Measurements from ENCODE around the gene BRINP2.
A peak's percentile ranks its signal among the peaks of the same experiment; 100 is the strongest.

The BRINP2 gene

GRCh38 chr1:177145106-177146070 lies 25.4 kb upstream of the BRINP2 start:
- Mint-ChIP-seq H3K4me1 (no peaks in the 10 kb centered on the region), H3K9me3 (no peaks in the 10 kb centered on the region), H3K27ac (no peak overlapping the region), H3K4me3 (no peak overlapping the region), H3K27me3 (no peaks in the 10 kb centered on the region), H3K36me3 (ENCODE audit: low read depth) (no peaks in the 10 kb centered on the region)
- ATAC-seq (no peak), DNase-seq (no peak)

- no peak overlapping the region for H3K4me3 Mint-ChIP-seq
- ATAC-seq (no peak), DNase-seq (no peak)
- H3K4me1 Mint-ChIP-seq = no peaks in the 10 kb centered on the region
- H3K36me3 Mint-ChIP-seq (ENCODE audit: low read depth) = no peaks in the 10 kb centered on the region
- H3K27ac Mint-ChIP-seq = no peak overlapping the region
- H3K9me3 Mint-ChIP-seq = peaks cover 4% of the 10 kb centered on the region
- no peaks in the 10 kb centered on the region for H3K27me3 Mint-ChIP-seq
Measured at GRCh38 chr1:177146499-177146898, 24.3 kb upstream of the BRINP2 start.

- Mint-ChIP-seq H3K36me3 (ENCODE audit: low read depth) (peaks cover 6% of the 10 kb centered on the region), H3K27me3 (peaks cover 28% of the 10 kb centered on the region), H3K4me1 (no peaks in the 10 kb centered on the region), H3K27ac (no peak overlapping the region), H3K9me3 (peaks cover 3% of the 10 kb centered on the region), H3K4me3 (no peak overlapping the region)
- DNase-seq = no peak
- ATAC-seq = no peak
Measured at GRCh38 chr1:177162243-177162642, 8.5 kb upstream of the BRINP2 start.

- H3K4me1 Mint-ChIP-seq = no peaks in the 10 kb centered on the region
- peaks cover 28% of the 10 kb centered on the region for H3K27me3 Mint-ChIP-seq
- ATAC-seq (no peak), DNase-seq (no peak)
- H3K36me3 Mint-ChIP-seq (ENCODE audit: low read depth) = peaks cover 6% of the 10 kb centered on the region
- no peaks in the 10 kb centered on the region for H3K9me3 Mint-ChIP-seq
- no peak overlapping the region for H3K27ac Mint-ChIP-seq
- no peak overlapping the region for H3K4me3 Mint-ChIP-seq
Measured at GRCh38 chr1:177163844-177164379, 6.8 kb upstream of the BRINP2 start.

DNA sequence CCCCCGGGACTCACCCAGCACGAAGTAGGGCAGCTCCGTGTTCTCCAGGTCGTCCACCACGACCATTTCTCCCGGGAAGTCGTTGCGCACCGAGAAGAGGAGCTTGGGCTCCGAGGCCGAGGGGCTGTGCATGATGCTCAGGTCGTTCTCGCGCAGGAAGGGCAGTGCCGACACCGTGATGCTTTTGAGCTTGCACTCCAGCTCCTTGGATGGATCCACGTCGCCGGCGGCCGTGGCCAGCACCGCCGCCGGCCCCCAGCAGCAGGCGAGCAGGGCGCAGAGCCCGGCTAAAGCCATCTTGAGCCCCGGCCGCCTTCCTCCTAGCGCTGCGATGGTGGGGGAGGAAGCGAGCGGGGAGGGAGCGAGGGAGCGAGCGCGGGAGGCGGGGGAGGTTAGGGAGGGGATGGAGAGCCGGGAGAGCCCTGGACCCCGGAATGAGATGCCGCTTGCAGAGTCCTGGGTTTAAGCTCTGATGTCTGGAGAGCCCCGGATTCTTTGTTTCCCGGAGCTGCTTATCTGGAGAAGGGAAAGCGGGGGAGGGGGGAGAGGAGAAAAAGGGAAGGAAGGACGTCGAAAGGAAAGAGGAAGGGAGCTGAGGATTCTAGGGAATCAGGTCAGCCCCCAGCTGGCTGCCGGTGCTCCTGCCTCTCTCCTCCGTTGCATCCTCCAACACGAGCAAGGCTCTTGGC lies 6.2 kb upstream of the BRINP2 start, which contains the start of gene ASTN1:
ASTN1 (minus strand) TSS at position 333 of the 689 bp plus-strand sequence; CDS start at position 297, 36 bp downstream.
- no peaks in the 10 kb centered on the region for H3K9me3 Mint-ChIP-seq
- H3K27ac Mint-ChIP-seq = no peak within 1 kb of the TSS
- peaks cover 28% of the 10 kb centered on the region for H3K27me3 Mint-ChIP-seq
- no peak within 1 kb of the TSS for H3K4me3 Mint-ChIP-seq
- DNase-seq (no peak), ATAC-seq (no peak)
- no peaks in the 10 kb centered on the region for H3K4me1 Mint-ChIP-seq
- peaks cover 6% of the 10 kb centered on the region for H3K36me3 Mint-ChIP-seq (ENCODE audit: low read depth)

GRCh38 chr1:177165069-177165439 lies 5.7 kb upstream of the BRINP2 start:
- Mint-ChIP-seq H3K27me3 (peaks cover 28% of the 10 kb centered on the region), H3K4me3 (no peak overlapping the region), H3K36me3 (ENCODE audit: low read depth) (peaks cover 6% of the 10 kb centered on the region), H3K4me1 (no peaks in the 10 kb centered on the region), H3K9me3 (no peaks in the 10 kb centered on the region), H3K27ac (no peak overlapping the region)
- no peak for ATAC-seq
- DNase-seq = no peak

- Mint-ChIP-seq H3K4me1 (no peaks in the 10 kb centered on the region), H3K36me3 (ENCODE audit: low read depth) (no peaks in the 10 kb centered on the region), H3K4me3 (no peak overlapping the region), H3K9me3 (no peaks in the 10 kb centered on the region), H3K27ac (no peak overlapping the region), H3K27me3 (peaks cover 3% of the 10 kb centered on the region)
- ATAC-seq (no peak), DNase-seq (no peak)
Measured at GRCh38 chr1:177171536-177172123, 872 bp downstream of the BRINP2 start.

DNA sequence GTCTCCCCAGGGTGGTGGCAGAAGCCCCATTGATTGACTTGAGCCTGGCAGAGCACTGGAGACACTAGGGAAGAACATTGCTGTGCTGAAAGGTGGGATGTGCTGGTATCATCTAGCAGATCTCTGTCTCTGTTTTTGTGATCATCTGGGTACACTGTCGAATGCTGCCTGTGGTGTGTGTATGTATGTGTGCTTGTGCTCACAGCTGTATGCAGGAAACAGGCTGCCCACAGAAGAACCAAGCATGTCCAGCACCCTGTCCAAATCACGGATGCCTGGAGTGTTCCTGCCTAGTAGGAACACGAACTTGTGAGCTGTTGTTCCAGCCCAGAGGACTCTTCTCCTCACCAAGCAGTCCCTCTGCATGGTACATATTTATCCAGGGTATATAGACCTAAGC lies 1.5 kb downstream of the BRINP2 start:
- DNase-seq = no peak
- Mint-ChIP-seq H3K4me3 (no peak overlapping the region), H3K36me3 (ENCODE audit: low read depth) (no peaks in the 10 kb centered on the region), H3K9me3 (no peaks in the 10 kb centered on the region), H3K27me3 (peaks cover 4% of the 10 kb centered on the region), H3K27ac (no peak overlapping the region), H3K4me1 (no peaks in the 10 kb centered on the region)
- ATAC-seq = no peak

DNA sequence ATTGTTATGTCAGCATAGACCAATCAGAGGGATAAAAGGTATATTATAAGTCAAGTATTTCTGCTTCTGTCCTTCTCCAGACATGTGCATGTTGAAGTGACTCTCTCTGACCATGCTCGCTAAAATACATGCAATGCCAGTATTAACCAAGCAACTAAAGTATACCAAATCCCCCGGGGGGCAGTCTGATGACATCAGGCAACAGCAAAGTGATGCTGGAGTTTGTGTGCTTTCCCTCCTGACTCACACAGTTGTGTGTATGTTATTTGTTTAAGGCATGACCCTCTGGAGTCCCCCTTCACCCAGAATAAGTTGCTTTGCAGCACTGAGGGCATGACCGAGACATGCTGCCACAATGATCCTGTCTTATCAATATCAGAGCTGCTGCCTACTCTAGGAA lies 2.1 kb downstream of the BRINP2 start:
- no peak overlapping the region for H3K27ac Mint-ChIP-seq
- no peaks in the 10 kb centered on the region for H3K4me1 Mint-ChIP-seq
- DNase-seq = no peak
- H3K36me3 Mint-ChIP-seq (ENCODE audit: low read depth) = no peaks in the 10 kb centered on the region
- no peak overlapping the region for H3K4me3 Mint-ChIP-seq
- no peaks in the 10 kb centered on the region for H3K9me3 Mint-ChIP-seq
- ATAC-seq = no peak
- H3K27me3 Mint-ChIP-seq = peaks cover 7% of the 10 kb centered on the region

DNA sequence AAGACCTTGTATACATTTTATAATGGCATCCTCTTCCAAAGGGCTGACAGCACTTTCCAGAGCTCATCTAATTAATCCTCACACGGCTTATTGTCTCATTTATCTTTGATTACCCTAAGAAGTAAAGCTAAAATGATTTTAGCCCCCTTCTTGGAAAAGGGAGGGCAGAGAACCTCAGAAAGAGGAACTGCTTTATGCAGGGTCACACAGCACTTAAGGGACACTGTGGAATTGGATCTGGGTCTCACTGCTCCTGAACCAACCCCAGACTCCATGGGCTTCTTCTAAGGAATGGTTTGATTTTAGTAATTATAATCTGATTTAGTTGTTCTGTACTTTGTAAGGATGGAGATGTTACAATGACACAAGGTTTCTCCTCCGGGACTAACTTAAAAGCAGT lies 3.2 kb downstream of the BRINP2 start:
- ATAC-seq (no peak), DNase-seq (no peak)
- no peak overlapping the region for H3K27ac Mint-ChIP-seq
- no peaks in the 10 kb centered on the region for H3K4me1 Mint-ChIP-seq
- H3K9me3 Mint-ChIP-seq = peaks cover 4% of the 10 kb centered on the region
- H3K27me3 Mint-ChIP-seq = peaks cover 7% of the 10 kb centered on the region
- H3K36me3 Mint-ChIP-seq (ENCODE audit: low read depth) = no peaks in the 10 kb centered on the region
- H3K4me3 Mint-ChIP-seq = no peak overlapping the region

DNA sequence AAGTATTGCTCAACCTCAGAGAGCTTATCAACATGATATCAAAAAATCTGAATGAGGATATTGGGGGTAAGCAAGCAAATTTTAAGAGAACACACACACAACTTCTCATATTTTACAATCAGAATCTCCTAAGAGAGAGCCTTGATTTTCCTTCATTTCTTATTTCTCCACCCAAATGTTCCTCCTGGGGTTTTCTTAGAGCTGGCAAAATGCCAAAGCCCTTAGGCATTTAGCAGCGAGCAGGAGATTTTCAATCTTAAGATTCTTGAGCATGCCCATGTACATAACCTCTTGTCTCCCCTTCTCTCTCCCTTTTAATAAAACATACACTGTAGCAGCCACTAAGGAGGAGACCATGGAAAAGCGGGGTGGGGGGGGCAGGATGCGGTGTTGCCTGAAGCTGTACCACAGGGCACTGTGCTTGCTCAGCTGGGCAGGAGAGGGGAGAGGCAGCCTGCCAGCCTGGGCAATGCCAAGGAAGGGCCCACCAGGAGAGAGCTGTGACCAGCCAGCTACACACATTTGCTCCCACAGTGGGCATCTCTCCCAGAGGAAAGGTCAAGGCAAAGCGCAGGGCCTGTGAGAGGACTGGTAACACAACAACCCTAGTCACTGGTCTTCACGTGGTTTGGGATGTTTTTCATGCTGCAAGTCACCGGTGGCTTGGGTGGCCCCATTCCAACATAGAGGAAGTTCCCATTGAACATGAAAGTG lies 4.3 kb downstream of the BRINP2 start:
- Mint-ChIP-seq H3K27me3 (peaks cover 8% of the 10 kb centered on the region), H3K9me3 (peaks cover 4% of the 10 kb centered on the region), H3K4me1 (no peaks in the 10 kb centered on the region), H3K27ac (no peak overlapping the region), H3K36me3 (ENCODE audit: low read depth) (no peaks in the 10 kb centered on the region), H3K4me3 (no peak overlapping the region)
- DNase-seq = no peak
- ATAC-seq = no peak

- Mint-ChIP-seq H3K4me1 (peaks cover 8% of the 10 kb centered on the region), H3K9me3 (peaks cover 4% of the 10 kb centered on the region), H3K4me3 (no peak overlapping the region), H3K27me3 (peaks cover 29% of the 10 kb centered on the region), H3K36me3 (ENCODE audit: low read depth) (no peaks in the 10 kb centered on the region), H3K27ac (no peak overlapping the region)
- no peak for ATAC-seq
- DNase-seq = no peak
Measured at GRCh38 chr1:177181280-177181630, 10.5 kb downstream of the BRINP2 start.

- DNase-seq (peak; percentile 57), ATAC-seq (peak; percentile 43)
- no peak overlapping the region for H3K27ac Mint-ChIP-seq
- H3K36me3 Mint-ChIP-seq (ENCODE audit: low read depth) = no peaks in the 10 kb centered on the region
- peaks cover 8% of the 10 kb centered on the region for H3K4me1 Mint-ChIP-seq
- H3K9me3 Mint-ChIP-seq = peaks cover 4% of the 10 kb centered on the region
- peaks cover 29% of the 10 kb centered on the region for H3K27me3 Mint-ChIP-seq
- H3K4me3 Mint-ChIP-seq = no peak overlapping the region
Measured at GRCh38 chr1:177181631-177182291, 11.0 kb downstream of the BRINP2 start.

- Mint-ChIP-seq H3K4me3 (no peak overlapping the region), H3K4me1 (peaks cover 8% of the 10 kb centered on the region), H3K9me3 (no peaks in the 10 kb centered on the region), H3K27ac (no peak overlapping the region), H3K27me3 (peaks cover 26% of the 10 kb centered on the region), H3K36me3 (ENCODE audit: low read depth) (no peaks in the 10 kb centered on the region)
- DNase-seq (no peak), ATAC-seq (no peak)
Measured at GRCh38 chr1:177183836-177184235, 13.1 kb downstream of the BRINP2 start.
